Measurements from ENCODE around the gene JAG2. TPM values are rescaled to one million over a fixed set of nuclear protein-coding genes. Genes with fewer than 3 reads are reported as not detected.

Gene JAG2
- polyA plus RNA-seq, 3 donors: 8.8 to 33.1 (median 19.0) TPM

DNA sequence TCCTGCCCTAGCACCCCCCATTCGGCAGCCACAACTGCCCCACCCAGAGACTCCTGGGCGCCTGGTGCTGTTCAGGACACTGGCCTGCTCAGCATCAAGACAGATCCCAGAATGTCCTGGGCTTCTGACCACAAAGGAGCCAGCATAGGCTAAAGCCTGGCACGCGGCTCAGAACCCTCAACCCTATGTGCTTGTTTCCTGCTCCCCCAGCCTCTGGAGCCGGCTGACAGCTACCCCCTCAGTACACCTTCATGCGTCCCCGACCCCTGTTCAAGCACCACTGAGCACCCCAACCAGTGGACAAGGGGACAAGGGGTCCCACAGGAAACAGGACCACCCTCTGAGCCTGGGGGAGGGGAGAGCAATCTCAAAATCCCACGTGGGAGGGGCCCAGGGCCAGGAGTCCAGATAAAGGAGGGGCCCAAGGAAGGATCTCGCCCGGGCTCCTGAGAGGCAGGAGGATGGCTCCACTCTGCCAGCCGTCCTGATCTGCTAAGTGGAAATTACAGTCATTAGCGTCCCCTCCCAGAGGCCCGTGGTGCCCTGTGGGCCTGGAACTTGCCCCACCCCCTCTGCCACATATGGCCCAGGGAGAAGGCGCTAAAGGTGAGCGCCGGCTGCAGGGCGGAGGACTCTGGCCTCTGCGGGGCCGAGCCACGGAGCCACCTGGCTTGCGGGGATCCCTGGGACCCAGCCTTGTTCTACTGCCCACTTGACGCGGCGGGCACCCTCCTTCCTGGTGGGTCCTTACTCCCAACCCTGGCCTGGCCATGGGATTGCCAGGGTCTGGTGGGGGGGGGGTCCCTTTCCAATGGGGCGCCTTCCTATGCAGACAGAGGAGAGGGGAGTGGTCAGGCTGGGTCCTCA, 76.2 kb downstream of the JAG2 start:
- no peak overlapping the region for H3K27ac ChIP-seq (ENCODE audit: low read depth, low read length)
- WGBS, 3 donors: 36 to 51% (median 49%) methylated on average over 22 to 25 of the region's 25 CpGs

DNA sequence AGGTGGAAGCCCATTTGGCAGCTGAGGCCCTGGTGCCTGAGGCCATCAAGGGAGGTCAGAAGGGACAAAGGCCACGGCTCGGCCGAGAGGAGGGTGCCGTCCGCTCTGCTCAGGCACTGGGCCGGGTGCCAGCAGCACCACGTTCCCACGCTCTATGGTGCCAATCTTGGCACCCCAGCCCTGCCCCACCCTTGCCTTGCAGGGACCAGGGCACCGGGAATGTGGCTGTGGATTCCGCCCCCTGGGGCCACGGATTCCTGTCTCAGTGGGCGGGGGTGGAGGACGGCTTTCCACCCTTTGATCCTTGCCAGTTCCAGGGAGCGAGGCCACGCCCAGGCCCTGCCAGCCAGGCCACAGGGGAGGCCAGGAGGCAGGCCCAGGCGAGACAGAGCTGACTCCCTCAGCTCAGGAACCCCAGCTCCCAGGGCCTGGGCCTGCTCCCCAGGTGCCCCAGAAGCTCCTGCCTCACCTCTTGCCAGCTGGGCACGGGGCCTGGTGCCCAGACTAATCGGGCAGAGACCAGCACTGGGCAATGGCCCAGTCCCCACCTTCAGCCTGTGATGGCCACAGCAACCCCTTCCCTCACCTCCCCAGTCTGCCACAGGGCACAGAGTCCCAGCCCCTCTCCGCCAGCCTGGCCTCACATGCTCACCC, 76.9 kb downstream of the JAG2 start:
- WGBS, 3 donors: 23 to 58% (median 48%) methylated on average over 16 to 19 of the region's 19 CpGs

DNA sequence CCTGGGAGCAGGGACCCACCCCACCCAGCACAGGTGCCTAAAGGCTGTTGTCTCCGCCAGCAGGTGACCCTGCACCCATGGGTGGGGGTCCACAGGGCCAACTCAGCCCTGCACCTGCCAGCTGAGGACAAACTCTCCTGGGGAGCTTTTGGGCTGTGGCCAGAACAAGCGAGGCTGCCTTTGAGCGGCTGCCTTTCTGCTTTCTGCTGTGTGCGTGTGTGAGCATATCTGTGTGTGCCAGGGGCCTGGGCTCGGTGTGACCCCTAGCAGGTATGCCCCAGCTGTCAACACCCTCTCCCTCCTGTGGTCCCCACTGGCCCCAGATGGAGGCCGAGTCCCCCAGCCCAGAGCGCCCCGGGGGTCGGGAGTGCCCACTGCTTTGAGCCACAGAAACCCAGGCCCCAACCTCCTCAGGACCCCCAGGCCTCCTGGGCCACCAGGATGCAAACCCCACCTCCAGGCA, 77.5 kb downstream of the JAG2 start:
- H3K27ac ChIP-seq (ENCODE audit: low read depth, low read length): no peak overlapping the region
- 48 to 78% (median 63%) methylated on average over 9 of the region's 9 CpGs for WGBS, 3 donors

More for the DNA sequence above, 76.9 kb downstream of the JAG2 start:
- H3K27ac ChIP-seq (ENCODE audit: low read depth, low read length): no peak overlapping the region

Other genes with a start within 250 kb of the JAG2 start
- gene PLD4, start 243.9 kb downstream of the JAG2 start, polyA plus RNA-seq: under 1 TPM in 2 of 3 donors, not detected in 1; 0.07 to 0.15 TPM
- 10 to 100 TPM in 1 of 3 donors, 1 to 10 TPM in 1, under 1 TPM in 1; 0.72 to 15.6 (median 2.9) TPM for gene AHNAK2, start 190.4 kb downstream of the JAG2 start, polyA plus RNA-seq
- 10 to 100 TPM in 1 of 3 donors, 1 to 10 TPM in 2; 2.2 to 10.9 (median 2.8) TPM for gene CLBA1, start 183.0 kb downstream of the JAG2 start, polyA plus RNA-seq
- gene CDCA4, start 147.7 kb downstream of the JAG2 start, polyA plus RNA-seq: 1 to 10 TPM; 2.5 to 4.0 (median 3.5) TPM
- gene GPR132, start 103.3 kb downstream of the JAG2 start, polyA plus RNA-seq: 1 to 10 TPM in 2 of 3 donors, under 1 TPM in 1; 0.37 to 2.7 (median 2.4) TPM
- 10 to 100 TPM; 23.7 to 29.2 (median 26.2) TPM for gene NUDT14, start 12.5 kb upstream of the JAG2 start, polyA plus RNA-seq
- gene BTBD6, start 79.8 kb upstream of the JAG2 start, polyA plus RNA-seq: 100 to 1,000 TPM in 1 of 3 donors, 10 to 100 TPM in 2; 13.5 to 116 (median 65.1) TPM
- gene BRF1, start 132.2 kb upstream of the JAG2 start, polyA plus RNA-seq: 10 to 100 TPM; 16.8 to 20.4 (median 17.8) TPM
- gene PACS2, start 146.0 kb upstream of the JAG2 start, polyA plus RNA-seq: 10 to 100 TPM; 40.6 to 82.1 (median 56.0) TPM
- gene TEX22, start 229.8 kb upstream of the JAG2 start, polyA plus RNA-seq: under 1 TPM in 2 of 3 donors, not detected in 1; 0.13 to 0.18 TPM